NCI-H146 (cell line): ENCODE measurements around the gene RHOXF1.
"Not testable (repeated sequence)": the region's sequence is repeated elsewhere in the genome, so short reads cannot be mapped to it uniquely, and the experiment has no call there.

Source experiments
- DNase-seq: peaks from one replicate; lab custom pipeline; 2025; lab: John Stamatoyannopoulos, UW

Gene RHOXF1

GRCh38 chrX:120085553-120086185 lies 30.0 kb downstream of the RHOXF1 start:
- not testable (repeated sequence) for DNase-seq

GRCh38 chrX:120077590-120077989 lies 38.1 kb downstream of the RHOXF1 start, which contains the start of gene RHOXF2B:
Gene RHOXF2B (minus strand): TSS chrX:120077690. CDS start chrX:120077552, 138 bp downstream.
- not testable (repeated sequence) for DNase-seq

GRCh38 chrX:120066169-120066568 lies 49.5 kb downstream of the RHOXF1 start:
- DNase-seq, result not testable (repeated sequence)
